GM19455 (cell line): ENCODE data around the gene CD200R1L.

Experiments used
- ATAC-seq: cut with Tn5 transposase; IDR thresholded peaks from one replicate; pipeline ENCODE4 v1.9.1; 2021; ENCODE audit not compliant: unreplicated experiment

The CD200R1L gene

GRCh38 chr3:112793326-112794081, 53.2 kb downstream of the CD200R1L start:
- ATAC-seq = no peak

- ATAC-seq = no peak
These were observed 54.9 kb downstream of the CD200R1L start for GRCh38 chr3:112791736-112792135.

GRCh38 chr3:112789787-112790186, 56.9 kb downstream of the CD200R1L start:
- ATAC-seq = no peak

GRCh38 chr3:112786881-112787579, 59.6 kb downstream of the CD200R1L start:
- no peak for ATAC-seq

GRCh38 chr3:112786002-112786590, 60.6 kb downstream of the CD200R1L start:
- no peak for ATAC-seq

- ATAC-seq = no peak
These were observed 61.2 kb downstream of the CD200R1L start for GRCh38 chr3:112785321-112786001.

- no peak for ATAC-seq
These were observed 64.2 kb downstream of the CD200R1L start for GRCh38 chr3:112782491-112782890.

GRCh38 chr3:112781599-112781998, 65.1 kb downstream of the CD200R1L start:
- no peak for ATAC-seq

- no peak for ATAC-seq
These were observed 66.8 kb downstream of the CD200R1L start for GRCh38 chr3:112779558-112780480.

- ATAC-seq = no peak
These were observed 67.7 kb downstream of the CD200R1L start for GRCh38 chr3:112779011-112779410.

GRCh38 chr3:112778353-112778948, 68.2 kb downstream of the CD200R1L start:
- ATAC-seq = no peak

- ATAC-seq = no peak
These were observed 68.9 kb downstream of the CD200R1L start for GRCh38 chr3:112777811-112778210.

GRCh38 chr3:112776836-112777235, 69.8 kb downstream of the CD200R1L start:
- ATAC-seq = no peak

- ATAC-seq = no peak
These were observed 70.7 kb downstream of the CD200R1L start for GRCh38 chr3:112776000-112776399.

- no peak for ATAC-seq
These were observed 71.5 kb downstream of the CD200R1L start for GRCh38 chr3:112775011-112775742.

GRCh38 chr3:112774293-112774926, 72.3 kb downstream of the CD200R1L start:
- ATAC-seq = no peak

- ATAC-seq = no peak
These were observed 72.8 kb downstream of the CD200R1L start for GRCh38 chr3:112773864-112774263.

- no peak for ATAC-seq
These were observed 75.7 kb downstream of the CD200R1L start for GRCh38 chr3:112770951-112771350.
